Parathyroid adenoma (tissue), 2 donors: ENCODE measurements around the gene SRSF9.
A peak's percentile ranks its signal among the peaks of the same experiment; 100 is the strongest.
"Not testable (repeated sequence)": the region's sequence is repeated elsewhere in the genome, so short reads cannot be mapped to it uniquely, and the experiment has no call there.

Experiments
- H2AFZ ChIP-seq: fragments of 300-600 bp; sonication (generic); one replicate; pipeline ENCODE4 v1.7.0; 2017; ENCODE audit warnings: antibody characterized with exemption, mild to moderate bottlenecking
- H3K27ac ChIP-seq: fragments of 300-600 bp; sonication (generic); one replicate; pipeline ENCODE4 v1.7.0; 2017
- H3K27me3 ChIP-seq: fragments of 300-600 bp; sonication (generic); one replicate; pipeline ENCODE4 v1.7.0; 2017; ENCODE audit warnings: low read length; ENCODE audit not compliant: control insufficient read depth, insufficient read depth
- H3K36me3 ChIP-seq: fragments of 300-600 bp; sonication (generic); one replicate; pipeline ENCODE4 v1.7.0; 2017; ENCODE audit warnings: low read length; ENCODE audit not compliant: control insufficient read depth, insufficient read depth
- H3K4me1 ChIP-seq: fragments of 300-600 bp; sonication (generic); one replicate; pipeline ENCODE4 v1.7.0; 2017; ENCODE audit warnings: control low read depth
- H3K4me2 ChIP-seq: fragments of 300-600 bp; sonication (generic); one replicate; pipeline ENCODE4 v1.7.0; 2017; ENCODE audit warnings: low read length
- H3K4me3 ChIP-seq: fragments of 300-600 bp; sonication (generic); one replicate; pipeline ENCODE4 v1.7.0; 2017; ENCODE audit warnings: low read depth, low read length
- H3K79me2 ChIP-seq: fragments of 300-600 bp; sonication (generic); one replicate; pipeline ENCODE4 v1.7.0; 2017; ENCODE audit warnings: control low read depth
- H3K9ac ChIP-seq: fragments of 300-600 bp; sonication (generic); one replicate; pipeline ENCODE4 v1.7.0; 2017; ENCODE audit warnings: mild to moderate bottlenecking
- H3K9me3 ChIP-seq: fragments of 300-600 bp; sonication (generic); one replicate; pipeline ENCODE4 v1.7.0; 2017; ENCODE audit warnings: low read length; ENCODE audit not compliant: control insufficient read depth
- TF ChIP-seq, protein P1 (sequence below): fragments of 300-600 bp; sonication (generic); IDR thresholded peaks from one replicate; pipeline ENCODE4 v1.7.0; 2017; ENCODE audit warnings: antibody characterized with exemption, mild to moderate bottlenecking
- donor health status: primary hyperparathyroidism.

SRSF9 gene

DNA sequence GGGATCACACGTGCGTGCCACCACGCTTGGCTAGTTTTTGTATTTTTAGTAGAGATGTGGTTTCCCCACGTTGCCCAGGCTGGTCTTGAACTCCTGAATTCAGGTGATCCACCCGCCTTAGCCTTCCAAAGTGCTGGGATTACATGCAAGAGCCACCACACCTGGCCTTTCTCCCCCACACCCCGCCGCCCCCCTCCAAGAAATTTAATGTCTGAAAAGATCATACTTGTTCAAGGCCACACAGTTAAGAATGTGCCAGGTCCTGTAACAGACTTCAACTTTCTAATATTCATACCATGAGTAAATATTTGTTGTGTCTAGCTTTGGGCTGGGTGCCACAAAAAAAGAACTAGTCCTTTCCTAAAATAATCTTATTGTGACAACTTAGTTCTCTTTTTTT lies 14.2 kb downstream of the SRSF9 start:
- Histone ChIP-seq H3K4me3 (no peak overlapping the region), H3K9ac (no peak overlapping the region), H3K36me3 (no peaks in the 10 kb centered on the region), H3K4me1 (no peaks in the 10 kb centered on the region), H3K9me3 (no peaks in the 10 kb centered on the region), H3K27me3 (no peaks in the 10 kb centered on the region), H3K27ac (no peak overlapping the region), H3K79me2 (peaks cover 7% of the 10 kb centered on the region), H3K4me2 (no peak overlapping the region), H2AFZ (no peak overlapping the region)
- TF ChIP-seq, protein P1, sequence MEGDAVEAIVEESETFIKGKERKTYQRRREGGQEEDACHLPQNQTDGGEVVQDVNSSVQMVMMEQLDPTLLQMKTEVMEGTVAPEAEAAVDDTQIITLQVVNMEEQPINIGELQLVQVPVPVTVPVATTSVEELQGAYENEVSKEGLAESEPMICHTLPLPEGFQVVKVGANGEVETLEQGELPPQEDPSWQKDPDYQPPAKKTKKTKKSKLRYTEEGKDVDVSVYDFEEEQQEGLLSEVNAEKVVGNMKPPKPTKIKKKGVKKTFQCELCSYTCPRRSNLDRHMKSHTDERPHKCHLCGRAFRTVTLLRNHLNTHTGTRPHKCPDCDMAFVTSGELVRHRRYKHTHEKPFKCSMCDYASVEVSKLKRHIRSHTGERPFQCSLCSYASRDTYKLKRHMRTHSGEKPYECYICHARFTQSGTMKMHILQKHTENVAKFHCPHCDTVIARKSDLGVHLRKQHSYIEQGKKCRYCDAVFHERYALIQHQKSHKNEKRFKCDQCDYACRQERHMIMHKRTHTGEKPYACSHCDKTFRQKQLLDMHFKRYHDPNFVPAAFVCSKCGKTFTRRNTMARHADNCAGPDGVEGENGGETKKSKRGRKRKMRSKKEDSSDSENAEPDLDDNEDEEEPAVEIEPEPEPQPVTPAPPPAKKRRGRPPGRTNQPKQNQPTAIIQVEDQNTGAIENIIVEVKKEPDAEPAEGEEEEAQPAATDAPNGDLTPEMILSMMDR, result no peak

DNA sequence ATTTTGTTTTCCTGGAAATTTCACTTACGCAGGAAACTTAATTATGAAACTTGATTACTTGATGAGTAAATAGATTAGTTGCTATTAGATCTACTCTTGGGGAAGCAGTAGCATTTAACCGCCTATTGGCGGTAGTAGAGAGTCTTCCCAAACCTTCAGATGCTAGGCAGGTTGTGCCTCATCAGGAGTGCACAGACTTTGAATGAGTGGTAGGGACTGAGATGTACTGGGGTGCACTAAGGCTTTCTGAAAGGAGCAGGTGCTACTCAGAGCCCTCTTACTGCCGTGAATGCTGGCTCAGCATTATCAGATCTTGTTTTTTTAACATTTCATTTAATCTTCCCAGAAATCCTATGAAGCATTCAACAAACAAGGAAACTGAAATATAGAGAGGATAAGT lies 15.6 kb downstream of the SRSF9 start:
- H3K4me2 ChIP-seq, result no peak overlapping the region
- no peaks in the 10 kb centered on the region for H3K4me1 ChIP-seq
- peaks cover 11% of the 10 kb centered on the region for H3K79me2 ChIP-seq
- H2AFZ ChIP-seq, result no peak overlapping the region
- no peak overlapping the region for H3K27ac ChIP-seq
- no peaks in the 10 kb centered on the region for H3K36me3 ChIP-seq
- no peak overlapping the region for H3K4me3 ChIP-seq
- no peak overlapping the region for H3K9ac ChIP-seq
- TF ChIP-seq, protein P1, result peak; percentile 53
- no peaks in the 10 kb centered on the region for H3K9me3 ChIP-seq
- no peaks in the 10 kb centered on the region for H3K27me3 ChIP-seq

DNA sequence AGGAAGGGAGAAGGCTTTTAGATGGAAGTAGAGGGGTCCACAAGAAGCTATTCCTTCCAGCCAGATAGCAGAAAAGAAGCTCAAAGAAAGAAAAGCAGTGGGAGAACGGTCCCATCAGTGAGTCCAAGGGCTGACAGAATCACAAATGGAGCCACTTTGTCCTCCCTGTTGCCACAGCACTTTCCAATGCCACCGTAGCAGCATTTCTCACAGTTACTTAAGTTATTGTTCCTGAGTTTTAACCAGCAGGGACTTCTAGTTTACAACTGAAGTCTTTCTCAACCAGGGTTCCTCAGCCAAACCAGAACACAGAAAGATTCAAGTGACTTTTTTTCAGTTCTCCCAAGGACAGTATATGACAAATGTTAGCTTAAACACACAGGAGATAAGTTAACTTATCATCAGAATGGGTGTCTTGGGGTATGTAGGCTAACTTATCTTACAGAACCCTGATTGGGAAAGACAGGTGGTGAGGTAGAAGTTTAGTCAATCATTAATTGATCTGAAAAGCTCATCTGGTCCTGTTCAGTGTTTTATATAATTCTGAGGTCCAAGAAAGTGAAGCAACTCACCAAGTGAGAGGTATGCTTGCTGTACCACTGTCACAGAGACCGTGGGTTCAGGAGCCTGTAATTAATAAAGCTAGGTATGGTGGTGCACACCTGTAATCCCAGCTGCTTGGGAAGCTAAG lies 16.3 kb downstream of the SRSF9 start:
- no peaks in the 10 kb centered on the region for H3K36me3 ChIP-seq
- H3K4me2 ChIP-seq, result no peak overlapping the region
- TF ChIP-seq, protein P1, result no peak
- H3K4me3 ChIP-seq, result no peak overlapping the region
- no peaks in the 10 kb centered on the region for H3K4me1 ChIP-seq
- no peaks in the 10 kb centered on the region for H3K9me3 ChIP-seq
- H3K27ac ChIP-seq, result no peak overlapping the region
- no peaks in the 10 kb centered on the region for H3K27me3 ChIP-seq
- H3K9ac ChIP-seq, result no peak overlapping the region
- H2AFZ ChIP-seq, result no peak overlapping the region
- H3K79me2 ChIP-seq, result peaks cover 13% of the 10 kb centered on the region

DNA sequence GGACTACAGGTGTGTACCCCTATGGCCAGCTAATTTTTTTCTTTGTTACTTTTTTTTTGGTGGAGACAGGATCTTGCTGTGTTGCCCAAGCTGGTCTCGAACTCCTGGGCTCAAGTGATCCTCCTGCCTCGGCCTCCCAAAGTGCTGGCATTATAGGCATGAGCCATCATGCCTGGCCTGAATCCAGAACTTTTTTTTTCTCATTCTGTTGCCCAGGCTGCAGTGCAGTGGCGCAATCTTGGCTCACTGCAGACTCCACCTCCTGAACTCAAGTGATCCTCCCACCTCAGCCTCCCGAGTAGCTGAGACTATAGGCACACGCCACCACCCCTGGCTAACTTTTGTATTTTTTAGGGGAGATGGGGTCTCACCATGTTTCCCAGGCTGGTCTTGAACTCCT lies 17.0 kb downstream of the SRSF9 start:
- H3K79me2 ChIP-seq, result peaks cover 20% of the 10 kb centered on the region
- H3K4me1 ChIP-seq, H3K4me3 ChIP-seq, H3K36me3 ChIP-seq, H3K9ac ChIP-seq, H3K27ac ChIP-seq, H2AFZ ChIP-seq, H3K9me3 ChIP-seq, H3K27me3 ChIP-seq, H3K4me2 ChIP-seq: not testable (repeated sequence)

DNA sequence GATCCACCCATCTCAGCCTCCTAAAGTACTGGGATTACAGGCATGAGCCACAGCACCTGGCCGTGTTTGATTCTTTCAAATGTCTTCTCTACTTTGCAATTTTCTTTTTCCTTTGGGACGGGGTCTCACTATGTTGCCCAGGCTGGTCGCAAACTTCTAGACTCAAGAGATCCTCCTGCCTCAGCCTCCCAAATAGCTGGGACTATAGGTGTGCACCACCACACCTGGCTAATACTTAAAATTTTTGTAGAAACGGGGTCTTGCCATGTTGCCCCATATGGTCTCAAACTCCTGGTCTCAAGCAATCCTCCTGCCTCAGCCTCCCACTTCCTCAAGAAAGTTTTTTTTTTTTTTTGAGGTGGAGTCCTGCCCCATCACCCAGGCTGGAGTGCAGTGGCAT lies 21.6 kb downstream of the SRSF9 start:
- peaks cover 34% of the 10 kb centered on the region for H3K79me2 ChIP-seq
- H2AFZ ChIP-seq, result no peak overlapping the region
- H3K36me3 ChIP-seq, result no peaks in the 10 kb centered on the region
- H3K27ac ChIP-seq, result no peak overlapping the region
- TF ChIP-seq, protein P1, result no peak
- no peak overlapping the region for H3K4me2 ChIP-seq
- H3K9ac ChIP-seq, result no peak overlapping the region
- H3K9me3 ChIP-seq, result no peaks in the 10 kb centered on the region
- H3K4me3 ChIP-seq, result no peak overlapping the region
- peaks cover 12% of the 10 kb centered on the region for H3K4me1 ChIP-seq
- H3K27me3 ChIP-seq, result no peaks in the 10 kb centered on the region

DNA sequence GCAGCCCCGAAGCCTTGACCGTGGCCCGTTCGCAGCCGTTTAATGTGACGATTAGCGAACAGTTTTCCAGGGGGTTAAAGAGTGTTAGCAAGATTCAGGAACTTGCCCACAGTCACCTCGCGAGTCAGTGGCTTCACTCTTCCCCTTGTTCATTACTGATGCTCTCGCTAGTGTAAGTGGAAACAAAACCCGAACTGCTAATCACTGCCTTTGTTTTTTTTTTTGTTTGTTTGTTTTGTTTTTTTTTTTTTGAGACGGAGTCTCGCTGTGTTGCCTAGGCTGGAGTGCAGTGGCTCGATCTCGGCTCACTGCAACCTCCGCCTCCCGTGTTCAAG lies 22.7 kb downstream of the SRSF9 start:
- not testable (repeated sequence) for H3K27me3 ChIP-seq, H3K36me3 ChIP-seq, H3K9me3 ChIP-seq, H3K9ac ChIP-seq
- H3K4me2 ChIP-seq, result peak overlapping the region; percentile 64
- H3K4me1 ChIP-seq, result peaks cover 12% of the 10 kb centered on the region
- H3K27ac ChIP-seq, result peak overlapping the region; percentile 58
- H2AFZ ChIP-seq, result peak overlapping the region; percentile 55
- peak overlapping the region; percentile 85 for H3K4me3 ChIP-seq
- peaks cover 34% of the 10 kb centered on the region for H3K79me2 ChIP-seq
